ENCODE results near the gene DYNC2H1. TPM values are rescaled to one million over a fixed set of nuclear protein-coding genes. Genes with fewer than 3 reads are reported as not detected.

Gene DYNC2H1
- total RNA-seq, 1 donor from 2014 or later: 61.1 TPM

- no peak overlapping the region for H3K4me2 ChIP-seq
- no peaks in the 10 kb centered on the region for H3K4me1 Mint-ChIP-seq
- peaks cover 7% of the 10 kb centered on the region for H3K9me3 Mint-ChIP-seq
Observed at GRCh38 chr11:103396237-103396636, 287.0 kb downstream of the DYNC2H1 start.

DNA sequence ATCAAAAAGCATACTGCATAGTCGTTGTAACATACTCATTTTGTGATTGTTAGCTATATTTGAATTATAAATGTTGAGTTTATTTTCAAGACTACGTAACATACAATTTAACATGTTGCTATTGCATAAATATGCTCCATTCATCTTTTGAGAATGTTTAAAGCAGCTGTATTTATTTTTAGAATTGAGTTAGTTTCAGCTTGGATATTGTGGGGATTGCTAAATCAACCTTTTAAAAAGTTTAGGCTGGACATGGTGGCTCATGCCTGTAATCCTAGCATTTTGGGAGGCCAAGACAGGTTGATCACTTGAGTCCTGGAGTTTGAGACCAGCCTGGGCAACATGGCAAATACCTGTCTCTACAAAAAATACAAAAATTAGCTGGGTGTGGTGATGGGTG, 288.1 kb downstream of the DYNC2H1 start:
- no peaks in the 10 kb centered on the region for H3K79me2 ChIP-seq (ENCODE audit: low read depth)
- no peak overlapping the region for H3K9ac ChIP-seq
- H3K36me3 Mint-ChIP-seq: peaks cover 16% of the 10 kb centered on the region
- no peaks in the 10 kb centered on the region for H3K36me3 ChIP-seq
- no peaks in the 10 kb centered on the region for H3K27me3 ChIP-seq
- H2AFZ ChIP-seq (replicated peaks): no peak overlapping the region
- peaks cover 1% of the 10 kb centered on the region for H3K27me3 Mint-ChIP-seq (ENCODE audit: insufficient read depth, low read depth)
- H3K27ac ChIP-seq: no peak overlapping the region
- H3K9me3 ChIP-seq (ENCODE audit: low read depth): peaks cover 4% of the 10 kb centered on the region
- no peak for DNase-seq (ENCODE audit: low spot score)
- no peaks in the 10 kb centered on the region for H4K20me1 ChIP-seq (ENCODE audit: low read depth)
- H3K4me3 ChIP-seq: no peak overlapping the region
- TF ChIP-seq EZH2phosphoT487 (IDR thresholded peaks at IDR 0.05): no peak
- TF ChIP-seq EZH2 (IDR thresholded peaks at IDR 0.05): no peak
- no peak for TF ChIP-seq CTCF (IDR thresholded peaks at IDR 0.05)
- H3K27ac Mint-ChIP-seq: no peak overlapping the region
- H3K4me1 Mint-ChIP-seq: no peaks in the 10 kb centered on the region
- H3F3A ChIP-seq (ENCODE audit: low read depth): no peaks in the 10 kb centered on the region
- H3K4me2 ChIP-seq: no peak overlapping the region
- peaks cover 5% of the 10 kb centered on the region for H3K9me3 Mint-ChIP-seq
- H3K4me3 Mint-ChIP-seq: no peak overlapping the region
- no peaks in the 10 kb centered on the region for H3K4me1 ChIP-seq

More at GRCh38 chr11:103396237-103396636, 287.0 kb downstream of the DYNC2H1 start:
- peaks cover 4% of the 10 kb centered on the region for H3K9me3 ChIP-seq (ENCODE audit: low read depth)
- Mint-ChIP-seq H3K27ac (no peak overlapping the region), H3K36me3 (peaks cover 17% of the 10 kb centered on the region), H3K4me3 (no peak overlapping the region), H3K27me3 (ENCODE audit: insufficient read depth, low read depth) (no peaks in the 10 kb centered on the region)
- no peaks in the 10 kb centered on the region for H3F3A ChIP-seq (ENCODE audit: low read depth)
- H3K9ac ChIP-seq: no peak overlapping the region
- H3K4me3 ChIP-seq: no peak overlapping the region
- DNase-seq (ENCODE audit: low spot score): no peak
- TF ChIP-seq CTCF (IDR thresholded peaks at IDR 0.05): no peak
- TF ChIP-seq EZH2phosphoT487 (IDR thresholded peaks at IDR 0.05): no peak
- TF ChIP-seq EZH2 (IDR thresholded peaks at IDR 0.05): no peak
- no peaks in the 10 kb centered on the region for H3K36me3 ChIP-seq
- H4K20me1 ChIP-seq (ENCODE audit: low read depth): no peaks in the 10 kb centered on the region
- H2AFZ ChIP-seq (replicated peaks): no peak overlapping the region
- H3K27ac ChIP-seq: no peak overlapping the region
- no peaks in the 10 kb centered on the region for H3K79me2 ChIP-seq (ENCODE audit: low read depth)
- no peaks in the 10 kb centered on the region for H3K27me3 ChIP-seq
- no peaks in the 10 kb centered on the region for H3K4me1 ChIP-seq

DNA sequence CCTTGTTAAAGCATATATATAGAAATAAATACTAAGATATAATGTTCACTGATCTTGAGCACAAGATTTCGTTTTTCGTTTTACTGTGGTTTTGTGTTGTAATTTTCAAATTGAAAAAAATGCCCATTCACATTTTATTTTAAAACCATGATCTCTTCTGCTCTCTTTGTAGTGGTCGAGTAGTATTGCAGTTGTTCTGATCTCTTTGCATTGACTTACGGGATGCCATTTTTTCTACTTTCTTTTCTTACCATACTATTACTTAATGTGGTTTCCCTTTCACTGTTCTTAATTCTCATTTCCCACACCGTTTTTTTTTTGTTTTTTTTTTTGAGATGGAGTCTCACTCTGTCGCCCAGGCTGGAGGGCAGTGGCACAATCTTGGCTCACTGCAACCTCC, 289.6 kb downstream of the DYNC2H1 start:
- no peaks in the 10 kb centered on the region for H3K27me3 ChIP-seq
- Mint-ChIP-seq H3K9me3 (no peaks in the 10 kb centered on the region), H3K4me1 (no peaks in the 10 kb centered on the region), H3K27ac (no peak overlapping the region), H3K4me3 (no peak overlapping the region), H3K36me3 (peaks cover 11% of the 10 kb centered on the region), H3K27me3 (ENCODE audit: insufficient read depth, low read depth) (peaks cover 2% of the 10 kb centered on the region)
- no peak overlapping the region for H3K27ac ChIP-seq
- no peak overlapping the region for H3K9ac ChIP-seq
- no peak for DNase-seq (ENCODE audit: low spot score)
- no peak for TF ChIP-seq EZH2phosphoT487 (IDR thresholded peaks at IDR 0.05)
- TF ChIP-seq CTCF (IDR thresholded peaks at IDR 0.05): no peak
- no peak for TF ChIP-seq EZH2 (IDR thresholded peaks at IDR 0.05)
- no peaks in the 10 kb centered on the region for H3F3A ChIP-seq (ENCODE audit: low read depth)
- H2AFZ ChIP-seq (replicated peaks): no peak overlapping the region
- H3K4me3 ChIP-seq: no peak overlapping the region
- no peak overlapping the region for H3K4me2 ChIP-seq
- H3K9me3 ChIP-seq (ENCODE audit: low read depth): peaks cover 4% of the 10 kb centered on the region
- no peaks in the 10 kb centered on the region for H3K4me1 ChIP-seq
- H4K20me1 ChIP-seq (ENCODE audit: low read depth): no peaks in the 10 kb centered on the region
- no peaks in the 10 kb centered on the region for H3K36me3 ChIP-seq
- no peaks in the 10 kb centered on the region for H3K79me2 ChIP-seq (ENCODE audit: low read depth)
